ENCODE measurements around the gene EIF4E1B. TPM values are rescaled to one million over a fixed set of nuclear protein-coding genes. Genes with fewer than 3 reads are reported as not detected.

Gene EIF4E1B
- total and polyA plus RNA-seq, 7 donors = 0.36 TPM; not detected in 6

GRCh38 chr5:176670449-176670848, 40.0 kb downstream of the EIF4E1B start:
- Histone ChIP-seq H3K27ac (no peak overlapping the region), H3K9me3 (no peaks in the 10 kb centered on the region), H3K27me3 (peaks cover 7 to 33% (median 15%) of the 10 kb centered on the region in 3 donors), H3K36me3 (no peaks in the 10 kb centered on the region), H3K4me3 (no peak overlapping the region), H3K4me1 (no peaks in the 10 kb centered on the region)
- TF ChIP-seq, protein P1, sequence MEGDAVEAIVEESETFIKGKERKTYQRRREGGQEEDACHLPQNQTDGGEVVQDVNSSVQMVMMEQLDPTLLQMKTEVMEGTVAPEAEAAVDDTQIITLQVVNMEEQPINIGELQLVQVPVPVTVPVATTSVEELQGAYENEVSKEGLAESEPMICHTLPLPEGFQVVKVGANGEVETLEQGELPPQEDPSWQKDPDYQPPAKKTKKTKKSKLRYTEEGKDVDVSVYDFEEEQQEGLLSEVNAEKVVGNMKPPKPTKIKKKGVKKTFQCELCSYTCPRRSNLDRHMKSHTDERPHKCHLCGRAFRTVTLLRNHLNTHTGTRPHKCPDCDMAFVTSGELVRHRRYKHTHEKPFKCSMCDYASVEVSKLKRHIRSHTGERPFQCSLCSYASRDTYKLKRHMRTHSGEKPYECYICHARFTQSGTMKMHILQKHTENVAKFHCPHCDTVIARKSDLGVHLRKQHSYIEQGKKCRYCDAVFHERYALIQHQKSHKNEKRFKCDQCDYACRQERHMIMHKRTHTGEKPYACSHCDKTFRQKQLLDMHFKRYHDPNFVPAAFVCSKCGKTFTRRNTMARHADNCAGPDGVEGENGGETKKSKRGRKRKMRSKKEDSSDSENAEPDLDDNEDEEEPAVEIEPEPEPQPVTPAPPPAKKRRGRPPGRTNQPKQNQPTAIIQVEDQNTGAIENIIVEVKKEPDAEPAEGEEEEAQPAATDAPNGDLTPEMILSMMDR (IDR thresholded peaks at IDR 0.05) = no peak
- no peak for TF ChIP-seq EP300 (IDR thresholded peaks at IDR 0.05)
- no peak for TF ChIP-seq POLR2A (IDR thresholded peaks at IDR 0.05)
- intact Hi-C loops (cut with DNase I) = no loop called here
- DNase-seq = no peak
- WGBS, 2 donors = 81 to 91% methylated on average over 8 of the region's 8 CpGs

DNA sequence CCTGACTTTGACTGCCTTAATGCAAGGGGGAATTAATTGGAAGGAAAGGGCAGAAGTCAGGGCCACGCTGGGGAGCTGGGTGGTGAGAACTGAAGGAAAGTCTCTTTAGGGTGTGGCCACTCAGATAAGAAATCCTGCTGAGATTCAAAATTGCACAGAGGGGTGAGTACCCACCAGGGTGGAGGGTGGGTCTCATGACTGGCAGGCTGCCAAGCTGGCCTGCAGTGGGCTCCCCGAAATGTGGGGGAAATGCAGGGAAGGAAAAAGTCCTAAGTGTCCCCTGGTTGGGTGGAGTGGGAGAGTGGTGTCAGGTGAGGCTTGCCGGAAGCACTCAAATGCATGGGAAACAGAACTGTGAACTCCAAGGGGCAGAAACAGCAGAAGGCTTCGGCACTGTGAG, 40.9 kb downstream of the EIF4E1B start:
- no peaks in the 10 kb centered on the region for H3K9me3 ChIP-seq
- H3K4me3 ChIP-seq = no peak overlapping the region
- TF ChIP-seq POLR2A (IDR thresholded peaks at IDR 0.05) = no peak
- no peak for TF ChIP-seq POLR2AphosphoS5 (IDR thresholded peaks at IDR 0.05)
- TF ChIP-seq EP300 (IDR thresholded peaks at IDR 0.05) = no peak
- no peak for DNase-seq
- peaks cover 7 to 29% (median 13%) of the 10 kb centered on the region in 3 donors for H3K27me3 ChIP-seq
- 62 to 70% methylated on average over 4 of the region's 4 CpGs for WGBS, 2 donors
- intact Hi-C loops (cut with DNase I) = no loop called here
- H3K36me3 ChIP-seq = no peaks in the 10 kb centered on the region
- H3K4me1 ChIP-seq = no peaks in the 10 kb centered on the region
- no peak overlapping the region for H3K27ac ChIP-seq

- Histone ChIP-seq H3K27me3 (peaks cover 7 to 29% (median 13%) of the 10 kb centered on the region in 3 donors), H3K4me1 (no peaks in the 10 kb centered on the region), H3K36me3 (no peaks in the 10 kb centered on the region), H3K4me3 (no peak overlapping the region), H3K27ac (no peak overlapping the region), H3K9me3 (no peaks in the 10 kb centered on the region)
- TF ChIP-seq POLR2AphosphoS5 (IDR thresholded peaks at IDR 0.05) (no peak), POLR2A (IDR thresholded peaks at IDR 0.05) (no peak), EP300 (IDR thresholded peaks at IDR 0.05) (no peak)
- TF ChIP-seq, protein P1 (IDR thresholded peaks at IDR 0.05) = no peak
- intact Hi-C loops (cut with DNase I) = no loop called here
- 66 to 67% methylated on average over 18 of the region's 18 CpGs for WGBS, 2 donors
- no peak for DNase-seq
Observed at GRCh38 chr5:176671890-176672747, 41.6 kb downstream of the EIF4E1B start.

- WGBS, 2 donors = 86 to 88% methylated on average over 18 of the region's 18 CpGs
- Histone ChIP-seq H3K27me3 (peaks cover 7 to 35% (median 13%) of the 10 kb centered on the region in 3 donors), H3K27ac (no peak overlapping the region), H3K4me3 (no peak overlapping the region), H3K36me3 (no peaks in the 10 kb centered on the region), H3K4me1 (no peaks in the 10 kb centered on the region), H3K9me3 (no peaks in the 10 kb centered on the region)
- intact Hi-C loops (cut with DNase I) = no loop called here
- DNase-seq = no peak
- no peak for TF ChIP-seq EP300 (IDR thresholded peaks at IDR 0.05)
- TF ChIP-seq POLR2AphosphoS5 (IDR thresholded peaks at IDR 0.05) = no peak
- TF ChIP-seq POLR2A (IDR thresholded peaks at IDR 0.05) = no peak
- TF ChIP-seq, protein P1 (IDR thresholded peaks at IDR 0.05) = no peak
Observed at GRCh38 chr5:176673651-176674583, 43.4 kb downstream of the EIF4E1B start.

GRCh38 chr5:176674799-176675198, 44.3 kb downstream of the EIF4E1B start:
- intact Hi-C loops (cut with DNase I) = no loop called here

More at GRCh38 chr5:176674799-176675198, 44.3 kb downstream of the EIF4E1B start:
- H3K27me3 ChIP-seq = peaks cover 7 to 39% (median 19%) of the 10 kb centered on the region in 3 donors
- no peaks in the 10 kb centered on the region for H3K9me3 ChIP-seq
- no peak overlapping the region for H3K27ac ChIP-seq
- H3K36me3 ChIP-seq = no peaks in the 10 kb centered on the region
- TF ChIP-seq POLR2A (IDR thresholded peaks at IDR 0.05) = no peak
- TF ChIP-seq EP300 (IDR thresholded peaks at IDR 0.05) = no peak
- no peak for TF ChIP-seq POLR2AphosphoS5 (IDR thresholded peaks at IDR 0.05)
- TF ChIP-seq, protein P1 (IDR thresholded peaks at IDR 0.05) = no peak
- DNase-seq = no peak
- peaks cover 0 to 1% (median 0%) of the 10 kb centered on the region in 4 donors for H3K4me1 ChIP-seq
- H3K4me3 ChIP-seq = no peak overlapping the region
- WGBS, 2 donors = 84 to 89% methylated on average over 17 of the region's 17 CpGs
